Measurements from ENCODE around the gene PIERCE2. TPM values are rescaled to one million over a fixed set of nuclear protein-coding genes. Genes with fewer than 3 reads are reported as not detected.
"Not testable (repeated sequence)": the region's sequence is repeated elsewhere in the genome, so short reads cannot be mapped to it uniquely, and the experiment has no call there.

PIERCE2 gene
- total RNA-seq, 1 donor from 2014 or later, result 1.4 TPM

DNA sequence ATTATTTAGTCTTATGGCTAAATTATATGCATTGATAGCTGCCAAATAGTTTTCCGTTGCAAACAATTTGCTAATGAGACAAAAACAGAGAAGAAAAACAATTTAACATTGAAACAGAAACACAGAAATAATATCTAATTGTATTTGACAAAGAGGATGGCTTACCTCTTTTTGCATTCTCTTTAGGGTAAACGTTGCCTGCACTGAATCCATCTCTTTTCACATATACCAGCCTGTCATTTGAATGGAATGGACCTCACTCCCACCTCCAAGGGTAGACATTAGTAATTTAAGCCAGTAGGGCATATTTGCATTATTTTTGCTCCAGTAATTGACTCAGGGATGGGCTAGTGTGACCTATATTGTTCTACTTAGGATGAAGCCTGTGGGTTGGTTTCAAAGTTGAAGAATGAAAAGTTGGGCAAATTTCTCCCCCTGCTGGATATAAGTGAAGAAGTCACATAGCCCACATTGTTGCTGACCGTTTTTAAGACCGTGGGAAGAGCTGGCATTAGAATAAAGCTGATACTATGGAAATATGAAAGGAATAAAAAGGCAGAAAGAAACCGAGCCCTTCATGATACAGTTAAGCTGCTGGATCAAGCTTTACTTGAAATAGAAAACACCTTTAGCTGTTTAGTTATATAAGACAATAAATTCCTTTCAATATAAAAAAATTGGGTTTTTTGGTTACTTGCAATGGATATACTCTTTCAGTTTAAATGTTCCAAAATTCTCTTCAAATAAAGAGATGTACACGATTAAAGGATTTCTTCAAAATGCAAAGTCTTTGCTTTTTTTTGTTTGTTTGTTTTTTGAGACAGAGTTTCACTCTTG, 26.9 kb downstream of the PIERCE2 start:
- Mint-ChIP-seq H3K27me3 (ENCODE audit: unreplicated experiment) (no peaks in the 10 kb centered on the region), H3K4me3 (ENCODE audit: unreplicated experiment) (no peak overlapping the region), H3K9me3 (ENCODE audit: unreplicated experiment) (no peaks in the 10 kb centered on the region), H3K36me3 (ENCODE audit: low read depth, unreplicated experiment) (no peaks in the 10 kb centered on the region), H3K4me1 (ENCODE audit: unreplicated experiment) (no peaks in the 10 kb centered on the region), H3K27ac (ENCODE audit: unreplicated experiment) (no peak overlapping the region)
- TF ChIP-seq, protein P1, sequence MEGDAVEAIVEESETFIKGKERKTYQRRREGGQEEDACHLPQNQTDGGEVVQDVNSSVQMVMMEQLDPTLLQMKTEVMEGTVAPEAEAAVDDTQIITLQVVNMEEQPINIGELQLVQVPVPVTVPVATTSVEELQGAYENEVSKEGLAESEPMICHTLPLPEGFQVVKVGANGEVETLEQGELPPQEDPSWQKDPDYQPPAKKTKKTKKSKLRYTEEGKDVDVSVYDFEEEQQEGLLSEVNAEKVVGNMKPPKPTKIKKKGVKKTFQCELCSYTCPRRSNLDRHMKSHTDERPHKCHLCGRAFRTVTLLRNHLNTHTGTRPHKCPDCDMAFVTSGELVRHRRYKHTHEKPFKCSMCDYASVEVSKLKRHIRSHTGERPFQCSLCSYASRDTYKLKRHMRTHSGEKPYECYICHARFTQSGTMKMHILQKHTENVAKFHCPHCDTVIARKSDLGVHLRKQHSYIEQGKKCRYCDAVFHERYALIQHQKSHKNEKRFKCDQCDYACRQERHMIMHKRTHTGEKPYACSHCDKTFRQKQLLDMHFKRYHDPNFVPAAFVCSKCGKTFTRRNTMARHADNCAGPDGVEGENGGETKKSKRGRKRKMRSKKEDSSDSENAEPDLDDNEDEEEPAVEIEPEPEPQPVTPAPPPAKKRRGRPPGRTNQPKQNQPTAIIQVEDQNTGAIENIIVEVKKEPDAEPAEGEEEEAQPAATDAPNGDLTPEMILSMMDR (IDR thresholded peaks at IDR 0.05; ENCODE audit: unreplicated experiment), result peak; percentile 60
- DNase-seq (ENCODE audit: low spot score), result peak; percentile 11

DNA sequence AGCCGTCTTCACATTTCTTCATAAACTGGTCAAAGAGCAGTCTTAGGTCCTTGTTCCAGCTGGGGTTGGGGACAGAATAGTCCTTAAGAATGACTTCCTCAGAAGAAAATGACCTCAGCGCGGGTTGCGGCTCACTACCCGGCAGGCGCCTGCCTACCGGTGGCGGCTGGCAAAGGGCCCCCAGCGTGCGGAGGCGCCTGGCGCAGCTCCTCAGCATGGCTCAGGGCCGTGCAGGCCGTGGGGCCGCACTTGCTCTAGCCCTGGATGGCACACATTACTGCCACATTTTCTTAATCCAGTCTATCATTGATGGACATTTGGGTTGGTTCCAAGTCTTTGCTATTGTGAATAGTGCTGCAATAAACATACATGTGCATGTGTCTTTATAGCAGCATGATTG, 34.8 kb downstream of the PIERCE2 start:
- not testable (repeated sequence) for H3K9me3 Mint-ChIP-seq (ENCODE audit: unreplicated experiment); H3K27me3 Mint-ChIP-seq (ENCODE audit: unreplicated experiment); H3K4me1 Mint-ChIP-seq (ENCODE audit: unreplicated experiment); H3K4me3 Mint-ChIP-seq (ENCODE audit: unreplicated experiment); DNase-seq (ENCODE audit: low spot score); H3K27ac Mint-ChIP-seq (ENCODE audit: unreplicated experiment)
- peaks cover 19% of the 10 kb centered on the region for H3K36me3 Mint-ChIP-seq (ENCODE audit: low read depth, unreplicated experiment)

DNA sequence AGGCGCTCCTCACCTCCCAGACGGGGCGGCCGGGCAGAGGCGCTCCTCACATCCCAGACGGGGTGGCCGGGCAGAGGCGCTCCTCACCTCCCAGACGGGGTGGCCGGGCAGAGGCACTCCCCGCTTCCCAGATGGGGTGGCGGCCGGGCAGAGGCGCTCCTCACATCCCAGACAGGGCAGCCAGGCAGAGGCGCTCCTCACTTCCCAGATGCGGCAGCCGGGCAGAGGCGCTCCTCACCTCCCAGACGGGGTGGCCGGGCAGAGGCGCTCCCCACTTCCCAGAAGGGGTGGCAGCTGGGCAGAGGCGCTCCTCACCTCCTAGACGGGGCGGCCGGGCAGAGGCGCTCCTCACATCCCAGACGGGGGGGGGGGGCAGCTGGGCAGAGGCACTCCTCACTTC, 37.6 kb downstream of the PIERCE2 start:
- H3K36me3 Mint-ChIP-seq (ENCODE audit: low read depth, unreplicated experiment), result peaks cover 22% of the 10 kb centered on the region
- not testable (repeated sequence) for H3K4me3 Mint-ChIP-seq (ENCODE audit: unreplicated experiment); H3K27ac Mint-ChIP-seq (ENCODE audit: unreplicated experiment); DNase-seq (ENCODE audit: low spot score); H3K4me1 Mint-ChIP-seq (ENCODE audit: unreplicated experiment); H3K9me3 Mint-ChIP-seq (ENCODE audit: unreplicated experiment); H3K27me3 Mint-ChIP-seq (ENCODE audit: unreplicated experiment)

DNA sequence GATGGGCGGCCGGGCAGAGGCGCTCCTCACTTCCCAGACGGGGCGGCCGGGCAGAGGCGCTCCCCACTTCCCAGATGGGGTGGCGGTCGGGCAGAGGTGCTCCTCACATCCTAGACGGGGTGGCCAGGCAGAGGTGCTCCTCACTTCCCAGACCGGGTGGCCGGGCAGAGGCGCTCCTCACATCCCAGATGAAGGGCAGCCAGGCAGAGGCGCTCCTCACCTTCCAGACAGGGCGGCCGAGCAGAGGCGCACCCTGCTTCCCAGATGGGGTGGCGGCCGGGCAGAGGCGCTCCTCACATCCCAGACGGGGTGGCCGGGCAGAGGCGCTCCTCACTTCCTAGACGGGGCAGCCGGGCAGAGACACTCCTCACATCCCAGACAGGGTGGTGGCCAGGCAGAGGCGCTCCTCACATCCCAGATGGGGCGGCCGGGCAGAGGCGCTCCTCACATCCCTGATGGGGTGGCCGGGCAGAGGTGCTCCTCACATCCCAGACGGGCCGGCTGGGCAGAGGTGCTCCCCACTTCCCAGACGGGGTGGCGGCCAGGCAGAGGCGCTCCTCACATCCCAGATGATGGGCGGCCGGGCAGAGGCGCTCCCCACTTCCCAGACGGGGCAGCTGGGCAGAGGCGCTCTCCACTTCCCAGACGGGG, 38.2 kb downstream of the PIERCE2 start:
- H3K9me3 Mint-ChIP-seq (ENCODE audit: unreplicated experiment); DNase-seq (ENCODE audit: low spot score); H3K27me3 Mint-ChIP-seq (ENCODE audit: unreplicated experiment): not testable (repeated sequence)

DNA sequence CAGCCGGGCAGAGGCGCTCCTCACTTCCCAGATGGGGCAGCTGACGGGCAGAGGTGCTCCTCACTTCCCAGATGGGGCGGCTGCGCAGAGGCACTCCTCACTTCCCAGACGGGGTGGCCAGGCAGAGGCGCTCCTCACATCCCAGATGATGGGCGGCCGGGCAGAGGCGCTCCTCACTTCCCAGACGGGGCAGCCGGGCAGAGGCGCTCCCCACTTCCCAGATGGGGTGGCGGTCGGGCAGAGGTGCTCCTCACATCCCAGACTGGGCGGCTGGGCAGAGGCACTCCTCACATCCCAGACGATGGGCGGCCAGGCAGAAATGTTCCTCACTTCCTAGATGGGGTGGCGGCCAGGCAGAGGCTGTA, 38.7 kb downstream of the PIERCE2 start:
- not testable (repeated sequence) for H3K27ac Mint-ChIP-seq (ENCODE audit: unreplicated experiment); H3K9me3 Mint-ChIP-seq (ENCODE audit: unreplicated experiment)

More for the DNA sequence above, 38.2 kb downstream of the PIERCE2 start:
- peaks cover 22% of the 10 kb centered on the region for H3K36me3 Mint-ChIP-seq (ENCODE audit: low read depth, unreplicated experiment)
- not testable (repeated sequence) for H3K27ac Mint-ChIP-seq (ENCODE audit: unreplicated experiment); H3K4me3 Mint-ChIP-seq (ENCODE audit: unreplicated experiment); H3K4me1 Mint-ChIP-seq (ENCODE audit: unreplicated experiment)

DNA sequence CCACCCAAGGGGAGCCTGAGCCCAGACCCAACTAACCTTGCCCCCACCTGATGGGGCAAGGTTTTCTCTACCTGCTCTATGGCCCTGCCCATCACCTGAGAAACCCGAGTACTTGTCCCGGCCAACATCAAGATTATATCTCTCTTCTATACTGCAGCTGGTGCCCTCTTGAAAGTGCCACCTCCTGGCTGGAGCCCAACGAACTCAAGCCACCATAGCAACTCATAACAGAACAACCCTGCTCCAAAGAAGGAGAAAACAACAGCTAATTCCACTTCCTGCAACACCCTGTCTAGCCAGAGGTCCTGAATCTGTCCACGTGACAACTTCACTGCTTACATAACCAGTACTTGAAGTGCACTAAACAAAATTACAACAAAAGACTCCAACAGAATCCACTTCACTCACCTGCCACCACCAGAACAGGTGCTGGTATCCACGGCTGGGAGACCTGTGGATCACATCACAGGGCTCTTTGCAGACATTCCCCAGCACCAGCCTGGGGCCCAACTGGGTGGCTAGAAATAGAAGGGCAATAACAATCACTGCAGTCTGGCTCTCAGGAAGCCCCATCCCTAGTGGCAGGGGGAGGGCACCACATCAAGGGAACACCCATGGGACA, 49.2 kb downstream of the PIERCE2 start:
- no peaks in the 10 kb centered on the region for H3K9me3 Mint-ChIP-seq (ENCODE audit: unreplicated experiment)
- H3K4me3 Mint-ChIP-seq (ENCODE audit: unreplicated experiment), result no peak overlapping the region
- TF ChIP-seq, protein P1 (IDR thresholded peaks at IDR 0.05; ENCODE audit: unreplicated experiment), result no peak
- no peaks in the 10 kb centered on the region for H3K4me1 Mint-ChIP-seq (ENCODE audit: unreplicated experiment)
- H3K36me3 Mint-ChIP-seq (ENCODE audit: low read depth, unreplicated experiment), result peaks cover 4% of the 10 kb centered on the region
- no peak overlapping the region for H3K27ac Mint-ChIP-seq (ENCODE audit: unreplicated experiment)
- no peak for DNase-seq (ENCODE audit: low spot score)
- peaks cover 3% of the 10 kb centered on the region for H3K27me3 Mint-ChIP-seq (ENCODE audit: unreplicated experiment)

More for the DNA sequence above, 38.7 kb downstream of the PIERCE2 start:
- H3K4me3 Mint-ChIP-seq (ENCODE audit: unreplicated experiment); DNase-seq (ENCODE audit: low spot score); H3K27me3 Mint-ChIP-seq (ENCODE audit: unreplicated experiment); H3K4me1 Mint-ChIP-seq (ENCODE audit: unreplicated experiment): not testable (repeated sequence)
- peaks cover 22% of the 10 kb centered on the region for H3K36me3 Mint-ChIP-seq (ENCODE audit: low read depth, unreplicated experiment)
